B cell (primary cell): ENCODE data around the gene TMEM203.

Source experiments
- CTCF ChIP-seq: fragments of 200-600 bp; IDR thresholded peaks from one replicate; pipeline ENCODE4 v1.8.0; 2022; ENCODE audit warnings: antibody characterized with exemption, mild to moderate bottlenecking
- EZH2 ChIP-seq: IDR thresholded peaks from 2 replicates; pipeline ENCODE4 v1.6.1; 2012; ENCODE audit warnings: borderline replicate concordance, low read depth, mild to moderate bottlenecking, moderate library complexity, low read length; ENCODE audit not compliant: insufficient read depth, poor library complexity, severe bottlenecking

- TF ChIP-seq CTCF = peak; percentile 49
- TF ChIP-seq EZH2 = no peak
These were observed 16.8 kb downstream of the TMEM203 start, which contains the start of the genes ANAPC2 and SSNA1 for GRCh38 chr9:137188490-137189296.
